ENCODE measurements around the gene PIGT.

The PIGT gene

DNA sequence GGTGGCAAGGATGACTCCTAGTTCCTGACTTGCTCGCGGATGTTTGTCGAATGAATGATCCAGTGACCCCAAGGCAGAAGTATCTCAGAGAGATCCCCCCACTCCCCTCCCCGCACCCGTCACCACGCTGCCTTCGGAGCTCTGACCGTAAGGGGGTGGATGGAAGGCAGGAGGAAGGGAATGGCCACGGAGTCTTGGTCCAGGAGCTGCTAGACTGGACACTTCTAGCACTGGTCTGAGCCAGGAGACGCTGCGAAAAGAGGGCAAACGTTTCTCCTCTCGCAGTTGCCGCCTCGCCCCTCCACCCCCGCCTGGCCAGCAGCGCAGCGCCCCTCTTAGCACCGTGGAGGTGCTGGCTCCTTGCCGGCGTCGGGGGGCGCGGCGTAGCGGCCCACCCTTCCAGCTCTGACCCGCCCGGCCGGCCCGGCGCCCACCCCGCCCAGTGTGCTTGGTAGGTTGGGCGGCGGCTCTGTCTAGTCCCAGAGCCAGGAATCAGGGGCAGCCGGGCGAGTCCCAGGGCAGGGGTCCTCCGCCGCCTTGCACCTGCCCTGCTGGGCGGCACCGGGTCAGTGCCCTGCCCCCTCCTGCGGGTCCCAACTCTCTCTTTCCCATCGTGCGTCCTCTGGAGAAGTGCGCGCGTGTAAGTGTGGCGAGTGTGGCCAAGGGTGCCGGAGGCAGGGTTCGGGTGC lies 10.2 kb upstream of the PIGT start (continued):
- TF ChIP-seq, protein P1, sequence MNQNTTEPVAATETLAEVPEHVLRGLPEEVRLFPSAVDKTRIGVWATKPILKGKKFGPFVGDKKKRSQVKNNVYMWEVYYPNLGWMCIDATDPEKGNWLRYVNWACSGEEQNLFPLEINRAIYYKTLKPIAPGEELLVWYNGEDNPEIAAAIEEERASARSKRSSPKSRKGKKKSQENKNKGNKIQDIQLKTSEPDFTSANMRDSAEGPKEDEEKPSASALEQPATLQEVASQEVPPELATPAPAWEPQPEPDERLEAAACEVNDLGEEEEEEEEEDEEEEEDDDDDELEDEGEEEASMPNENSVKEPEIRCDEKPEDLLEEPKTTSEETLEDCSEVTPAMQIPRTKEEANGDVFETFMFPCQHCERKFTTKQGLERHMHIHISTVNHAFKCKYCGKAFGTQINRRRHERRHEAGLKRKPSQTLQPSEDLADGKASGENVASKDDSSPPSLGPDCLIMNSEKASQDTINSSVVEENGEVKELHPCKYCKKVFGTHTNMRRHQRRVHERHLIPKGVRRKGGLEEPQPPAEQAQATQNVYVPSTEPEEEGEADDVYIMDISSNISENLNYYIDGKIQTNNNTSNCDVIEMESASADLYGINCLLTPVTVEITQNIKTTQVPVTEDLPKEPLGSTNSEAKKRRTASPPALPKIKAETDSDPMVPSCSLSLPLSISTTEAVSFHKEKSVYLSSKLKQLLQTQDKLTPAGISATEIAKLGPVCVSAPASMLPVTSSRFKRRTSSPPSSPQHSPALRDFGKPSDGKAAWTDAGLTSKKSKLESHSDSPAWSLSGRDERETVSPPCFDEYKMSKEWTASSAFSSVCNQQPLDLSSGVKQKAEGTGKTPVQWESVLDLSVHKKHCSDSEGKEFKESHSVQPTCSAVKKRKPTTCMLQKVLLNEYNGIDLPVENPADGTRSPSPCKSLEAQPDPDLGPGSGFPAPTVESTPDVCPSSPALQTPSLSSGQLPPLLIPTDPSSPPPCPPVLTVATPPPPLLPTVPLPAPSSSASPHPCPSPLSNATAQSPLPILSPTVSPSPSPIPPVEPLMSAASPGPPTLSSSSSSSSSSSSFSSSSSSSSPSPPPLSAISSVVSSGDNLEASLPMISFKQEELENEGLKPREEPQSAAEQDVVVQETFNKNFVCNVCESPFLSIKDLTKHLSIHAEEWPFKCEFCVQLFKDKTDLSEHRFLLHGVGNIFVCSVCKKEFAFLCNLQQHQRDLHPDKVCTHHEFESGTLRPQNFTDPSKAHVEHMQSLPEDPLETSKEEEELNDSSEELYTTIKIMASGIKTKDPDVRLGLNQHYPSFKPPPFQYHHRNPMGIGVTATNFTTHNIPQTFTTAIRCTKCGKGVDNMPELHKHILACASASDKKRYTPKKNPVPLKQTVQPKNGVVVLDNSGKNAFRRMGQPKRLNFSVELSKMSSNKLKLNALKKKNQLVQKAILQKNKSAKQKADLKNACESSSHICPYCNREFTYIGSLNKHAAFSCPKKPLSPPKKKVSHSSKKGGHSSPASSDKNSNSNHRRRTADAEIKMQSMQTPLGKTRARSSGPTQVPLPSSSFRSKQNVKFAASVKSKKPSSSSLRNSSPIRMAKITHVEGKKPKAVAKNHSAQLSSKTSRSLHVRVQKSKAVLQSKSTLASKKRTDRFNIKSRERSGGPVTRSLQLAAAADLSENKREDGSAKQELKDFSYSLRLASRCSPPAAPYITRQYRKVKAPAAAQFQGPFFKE (tag by site-specific recombination; IDR thresholded peaks at IDR 0.05; ENCODE audit: borderline replicate concordance), result no peak
- no peak for TF ChIP-seq ZBTB17 (tag by site-specific recombination; IDR thresholded peaks at IDR 0.05)
- TF ChIP-seq, protein P2, sequence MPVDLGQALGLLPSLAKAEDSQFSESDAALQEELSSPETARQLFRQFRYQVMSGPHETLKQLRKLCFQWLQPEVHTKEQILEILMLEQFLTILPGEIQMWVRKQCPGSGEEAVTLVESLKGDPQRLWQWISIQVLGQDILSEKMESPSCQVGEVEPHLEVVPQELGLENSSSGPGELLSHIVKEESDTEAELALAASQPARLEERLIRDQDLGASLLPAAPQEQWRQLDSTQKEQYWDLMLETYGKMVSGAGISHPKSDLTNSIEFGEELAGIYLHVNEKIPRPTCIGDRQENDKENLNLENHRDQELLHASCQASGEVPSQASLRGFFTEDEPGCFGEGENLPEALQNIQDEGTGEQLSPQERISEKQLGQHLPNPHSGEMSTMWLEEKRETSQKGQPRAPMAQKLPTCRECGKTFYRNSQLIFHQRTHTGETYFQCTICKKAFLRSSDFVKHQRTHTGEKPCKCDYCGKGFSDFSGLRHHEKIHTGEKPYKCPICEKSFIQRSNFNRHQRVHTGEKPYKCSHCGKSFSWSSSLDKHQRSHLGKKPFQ (tag by site-specific recombination; IDR thresholded peaks at IDR 0.05), result no peak
- TF ChIP-seq, protein P3, sequence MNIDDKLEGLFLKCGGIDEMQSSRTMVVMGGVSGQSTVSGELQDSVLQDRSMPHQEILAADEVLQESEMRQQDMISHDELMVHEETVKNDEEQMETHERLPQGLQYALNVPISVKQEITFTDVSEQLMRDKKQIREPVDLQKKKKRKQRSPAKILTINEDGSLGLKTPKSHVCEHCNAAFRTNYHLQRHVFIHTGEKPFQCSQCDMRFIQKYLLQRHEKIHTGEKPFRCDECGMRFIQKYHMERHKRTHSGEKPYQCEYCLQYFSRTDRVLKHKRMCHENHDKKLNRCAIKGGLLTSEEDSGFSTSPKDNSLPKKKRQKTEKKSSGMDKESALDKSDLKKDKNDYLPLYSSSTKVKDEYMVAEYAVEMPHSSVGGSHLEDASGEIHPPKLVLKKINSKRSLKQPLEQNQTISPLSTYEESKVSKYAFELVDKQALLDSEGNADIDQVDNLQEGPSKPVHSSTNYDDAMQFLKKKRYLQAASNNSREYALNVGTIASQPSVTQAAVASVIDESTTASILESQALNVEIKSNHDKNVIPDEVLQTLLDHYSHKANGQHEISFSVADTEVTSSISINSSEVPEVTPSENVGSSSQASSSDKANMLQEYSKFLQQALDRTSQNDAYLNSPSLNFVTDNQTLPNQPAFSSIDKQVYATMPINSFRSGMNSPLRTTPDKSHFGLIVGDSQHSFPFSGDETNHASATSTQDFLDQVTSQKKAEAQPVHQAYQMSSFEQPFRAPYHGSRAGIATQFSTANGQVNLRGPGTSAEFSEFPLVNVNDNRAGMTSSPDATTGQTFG (tag by site-specific recombination; IDR thresholded peaks at IDR 0.05; ENCODE audit: borderline replicate concordance), result no peak
- TF ChIP-seq ZNF24 (tag by site-specific recombination; IDR thresholded peaks at IDR 0.05), result no peak
- TF ChIP-seq TRIM28 (IDR thresholded peaks at IDR 0.05; ENCODE audit: borderline replicate concordance, low read length), result no peak
- no peak for TF ChIP-seq SETDB1 (IDR thresholded peaks at IDR 0.05; ENCODE audit: insufficient read length, low read length)
- TF ChIP-seq ZIC2 (tag by site-specific recombination; IDR thresholded peaks at IDR 0.05), result peak; percentile 34
- no peak for TF ChIP-seq ZNF423 (tag by site-specific recombination; IDR thresholded peaks at IDR 0.05)
- no peak for TF ChIP-seq MZF1 (tag by site-specific recombination; IDR thresholded peaks at IDR 0.05; ENCODE audit: borderline replicate concordance)
- no peak for TF ChIP-seq ZNF169 (tag by site-specific recombination; IDR thresholded peaks at IDR 0.05)
- TF ChIP-seq KLF1 (tag by site-specific recombination; IDR thresholded peaks at IDR 0.05), result peak; percentile 97
- TF ChIP-seq, protein P4, sequence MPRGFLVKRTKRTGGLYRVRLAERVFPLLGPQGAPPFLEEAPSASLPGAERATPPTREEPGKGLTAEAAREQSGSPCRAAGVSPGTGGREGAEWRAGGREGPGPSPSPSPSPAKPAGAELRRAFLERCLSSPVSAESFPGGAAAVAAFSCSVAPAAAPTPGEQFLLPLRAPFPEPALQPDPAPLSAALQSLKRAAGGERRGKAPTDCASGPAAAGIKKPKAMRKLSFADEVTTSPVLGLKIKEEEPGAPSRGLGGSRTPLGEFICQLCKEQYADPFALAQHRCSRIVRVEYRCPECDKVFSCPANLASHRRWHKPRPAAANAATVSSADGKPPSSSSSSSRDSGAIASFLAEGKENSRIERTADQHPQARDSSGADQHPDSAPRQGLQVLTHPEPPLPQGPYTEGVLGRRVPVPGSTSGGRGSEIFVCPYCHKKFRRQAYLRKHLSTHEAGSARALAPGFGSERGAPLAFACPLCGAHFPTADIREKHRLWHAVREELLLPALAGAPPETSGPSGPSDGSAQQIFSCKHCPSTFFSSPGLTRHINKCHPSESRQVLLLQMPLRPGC (tag by site-specific recombination; IDR thresholded peaks at IDR 0.05), result no peak
- no peak for TF ChIP-seq SP7 (tag by site-specific recombination; IDR thresholded peaks at IDR 0.05)

Data from HEK293 (cell line).